Measurements from ENCODE around the gene CACNB1. TPM values are rescaled to one million over a fixed set of nuclear protein-coding genes. Genes with fewer than 3 reads are reported as not detected.

The CACNB1 gene
- total RNA-seq, 1 donor from 2014 or later = 13.8 TPM

GRCh38 chr17:39193346-39193745, 4.1 kb downstream of the CACNB1 start:
- peaks cover 4% of the 10 kb centered on the region for H3K36me3 Mint-ChIP-seq (ENCODE audit: insufficient read depth)
- H3K27ac Mint-ChIP-seq = no peak overlapping the region
- no peaks in the 10 kb centered on the region for H3K9me3 Mint-ChIP-seq (ENCODE audit: low read depth)
- H3K27me3 Mint-ChIP-seq = no peaks in the 10 kb centered on the region
- no peaks in the 10 kb centered on the region for H3K4me1 Mint-ChIP-seq (ENCODE audit: low read depth)
- TF ChIP-seq CTCF (IDR thresholded peaks at IDR 0.05; ENCODE audit: unreplicated experiment) = no peak
- H3K4me3 Mint-ChIP-seq (ENCODE audit: low read depth) = no peak overlapping the region
- no peak for DNase-seq (ENCODE audit: low spot score, unreplicated experiment)

GRCh38 chr17:39192901-39193300, 4.6 kb downstream of the CACNB1 start:
- no peaks in the 10 kb centered on the region for H3K4me1 Mint-ChIP-seq (ENCODE audit: low read depth)
- H3K4me3 Mint-ChIP-seq (ENCODE audit: low read depth) = no peak overlapping the region
- peaks cover 4% of the 10 kb centered on the region for H3K36me3 Mint-ChIP-seq (ENCODE audit: insufficient read depth)
- H3K27me3 Mint-ChIP-seq = no peaks in the 10 kb centered on the region
- no peaks in the 10 kb centered on the region for H3K9me3 Mint-ChIP-seq (ENCODE audit: low read depth)
- H3K27ac Mint-ChIP-seq = no peak overlapping the region
- no peak for DNase-seq (ENCODE audit: low spot score, unreplicated experiment)
- no peak for TF ChIP-seq CTCF (IDR thresholded peaks at IDR 0.05; ENCODE audit: unreplicated experiment)

GRCh38 chr17:39191750-39192510, 5.5 kb downstream of the CACNB1 start:
- no peak for DNase-seq (ENCODE audit: low spot score, unreplicated experiment)
- Mint-ChIP-seq H3K4me3 (ENCODE audit: low read depth) (no peak overlapping the region), H3K36me3 (ENCODE audit: insufficient read depth) (peaks cover 4% of the 10 kb centered on the region), H3K9me3 (ENCODE audit: low read depth) (no peaks in the 10 kb centered on the region), H3K27ac (peak overlapping the region; percentile 75), H3K4me1 (ENCODE audit: low read depth) (no peaks in the 10 kb centered on the region), H3K27me3 (no peaks in the 10 kb centered on the region)
- TF ChIP-seq CTCF (IDR thresholded peaks at IDR 0.05; ENCODE audit: unreplicated experiment) = no peak

- H3K9me3 Mint-ChIP-seq (ENCODE audit: low read depth) = no peaks in the 10 kb centered on the region
- no peaks in the 10 kb centered on the region for H3K27me3 Mint-ChIP-seq
- H3K36me3 Mint-ChIP-seq (ENCODE audit: insufficient read depth) = peaks cover 7% of the 10 kb centered on the region
- no peaks in the 10 kb centered on the region for H3K4me1 Mint-ChIP-seq (ENCODE audit: low read depth)
- no peak overlapping the region for H3K27ac Mint-ChIP-seq
- DNase-seq (ENCODE audit: low spot score, unreplicated experiment) = no peak
- H3K4me3 Mint-ChIP-seq (ENCODE audit: low read depth) = no peak overlapping the region
- TF ChIP-seq CTCF (IDR thresholded peaks at IDR 0.05; ENCODE audit: unreplicated experiment) = no peak
Observed at GRCh38 chr17:39187152-39187830, 10.2 kb downstream of the CACNB1 start.

- Mint-ChIP-seq H3K9me3 (ENCODE audit: low read depth) (no peaks in the 10 kb centered on the region), H3K27me3 (no peaks in the 10 kb centered on the region), H3K4me1 (ENCODE audit: low read depth) (no peaks in the 10 kb centered on the region), H3K36me3 (ENCODE audit: insufficient read depth) (peaks cover 6% of the 10 kb centered on the region), H3K4me3 (ENCODE audit: low read depth) (no peak overlapping the region), H3K27ac (no peak overlapping the region)
- DNase-seq (ENCODE audit: low spot score, unreplicated experiment) = no peak
- TF ChIP-seq CTCF (IDR thresholded peaks at IDR 0.05; ENCODE audit: unreplicated experiment) = no peak
Observed at GRCh38 chr17:39186481-39187002, 10.9 kb downstream of the CACNB1 start.
